Gastroesophageal sphincter (tissue), 3 donors: ENCODE measurements around the gene SHBG.

Source experiments
- CTCF ChIP-seq, 4 experiments: fragments of 200-600 bp in 2 of 4; fragments of 450-650 bp in 2 of 4; sonication (generic) in 1 of 4; IDR thresholded peaks; one replicate each; pipeline ENCODE4 v1.5.1; 2017 to 2019; ENCODE audit warnings: antibody characterized with exemption in 4 of 4, mild to moderate bottlenecking in 2 of 4, moderate library complexity in 2 of 4
- POLR2A ChIP-seq, 2 donors: fragments of 450-650 bp; IDR thresholded peaks; one replicate each; pipeline ENCODE4 v1.6.1; 2017; ENCODE audit warnings: antibody characterized with exemption in 2 of 2, mild to moderate bottlenecking in 2 of 2, moderate library complexity in 1 of 2
- POLR2AphosphoS5 ChIP-seq: sonication (generic); formaldehyde crosslinking; IDR thresholded peaks from one replicate; pipeline ENCODE4 v1.6.1; 2017; ENCODE audit warnings: antibody characterized with exemption

GRCh38 chr17:7654832-7655540, 25.1 kb downstream of the SHBG start:
- TF ChIP-seq POLR2A (IDR thresholded peaks at IDR 0.05), result no peak
- TF ChIP-seq CTCF (IDR thresholded peaks at IDR 0.05), result no peak
- TF ChIP-seq POLR2AphosphoS5, result no peak
